ENCODE results near the gene KRTAP4-9. TPM values are rescaled to one million over a fixed set of nuclear protein-coding genes. Genes with fewer than 3 reads are reported as not detected.
"Not testable (repeated sequence)": the region's sequence is repeated elsewhere in the genome, so short reads cannot be mapped to it uniquely, and the experiment has no call there.

The KRTAP4-9 gene
- total RNA-seq, 1 donor from 2014 or later: not detected

DNA sequence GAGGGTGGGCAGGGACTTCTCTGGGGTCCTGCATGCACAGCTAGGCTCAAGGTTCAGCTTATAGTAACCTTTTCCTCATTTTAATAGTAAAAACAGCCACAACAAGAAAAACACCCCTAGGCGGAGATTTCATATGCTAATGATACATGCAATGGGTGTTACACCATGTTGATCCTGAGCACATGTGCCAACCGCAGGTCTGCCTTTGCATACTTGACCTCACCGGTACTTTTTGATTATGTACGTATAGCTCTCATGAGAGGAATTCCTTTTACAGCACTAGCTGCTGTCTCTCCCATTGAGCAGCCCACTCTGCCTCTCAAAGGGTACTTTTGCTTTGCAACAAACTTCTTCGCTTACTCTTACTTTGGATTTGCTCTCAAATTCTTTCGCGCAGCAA, 9.1 kb upstream of the KRTAP4-9 start:
- DNase-seq (ENCODE audit: extremely low read depth, low read depth, low spot score): no peak

- no peak for DNase-seq (ENCODE audit: extremely low read depth, low read depth, low spot score)
Measured at GRCh38 chr17:41098042-41098441, 7.1 kb upstream of the KRTAP4-9 start, which contains the start of gene KRTAP4-8. TSS of gene KRTAP4-8 (minus strand) at chr17:41098142. CDS start at chr17:41098084, 58 bp downstream.

- DNase-seq (ENCODE audit: extremely low read depth, low read depth, low spot score): no peak
Measured at GRCh38 chr17:41098481-41098880, 6.7 kb upstream of the KRTAP4-9 start.

DNA sequence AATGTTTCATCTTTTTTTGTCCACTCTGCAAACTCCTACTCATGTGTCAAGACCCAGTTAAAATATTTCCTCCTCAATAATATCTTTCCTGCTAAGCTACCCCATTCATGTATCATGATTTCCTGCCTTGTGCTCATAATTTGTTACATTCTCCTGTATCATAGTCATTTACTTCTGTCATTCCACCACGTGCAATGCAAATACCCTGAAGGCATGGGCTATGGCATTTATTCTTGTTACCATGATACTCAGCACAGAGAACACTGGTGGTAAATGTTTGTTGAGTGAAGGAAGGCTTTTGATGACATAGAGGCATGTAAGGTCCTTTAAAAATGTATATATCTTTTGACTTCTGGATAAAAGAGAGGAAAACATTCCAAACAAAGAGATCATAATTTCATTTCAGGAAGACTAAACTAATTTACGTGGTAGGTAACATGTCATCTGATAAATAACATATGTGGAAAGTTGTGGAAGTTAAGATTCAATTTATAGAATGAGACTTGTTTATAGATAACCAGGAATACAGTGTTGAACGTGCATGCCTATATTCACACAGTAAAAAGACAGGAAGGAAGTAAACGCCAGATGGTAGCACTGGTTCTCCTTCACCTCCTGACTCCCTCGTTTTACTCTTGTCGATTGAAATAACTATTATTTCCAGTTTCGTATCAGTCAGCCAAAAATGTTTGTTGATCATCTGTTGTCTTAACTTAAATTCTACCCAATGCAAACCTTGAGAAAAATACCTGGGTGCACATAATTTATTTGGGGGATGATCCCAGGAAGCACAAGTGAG, 5.3 kb upstream of the KRTAP4-9 start:
- DNase-seq (ENCODE audit: extremely low read depth, low read depth, low spot score): peak; percentile 22

DNA sequence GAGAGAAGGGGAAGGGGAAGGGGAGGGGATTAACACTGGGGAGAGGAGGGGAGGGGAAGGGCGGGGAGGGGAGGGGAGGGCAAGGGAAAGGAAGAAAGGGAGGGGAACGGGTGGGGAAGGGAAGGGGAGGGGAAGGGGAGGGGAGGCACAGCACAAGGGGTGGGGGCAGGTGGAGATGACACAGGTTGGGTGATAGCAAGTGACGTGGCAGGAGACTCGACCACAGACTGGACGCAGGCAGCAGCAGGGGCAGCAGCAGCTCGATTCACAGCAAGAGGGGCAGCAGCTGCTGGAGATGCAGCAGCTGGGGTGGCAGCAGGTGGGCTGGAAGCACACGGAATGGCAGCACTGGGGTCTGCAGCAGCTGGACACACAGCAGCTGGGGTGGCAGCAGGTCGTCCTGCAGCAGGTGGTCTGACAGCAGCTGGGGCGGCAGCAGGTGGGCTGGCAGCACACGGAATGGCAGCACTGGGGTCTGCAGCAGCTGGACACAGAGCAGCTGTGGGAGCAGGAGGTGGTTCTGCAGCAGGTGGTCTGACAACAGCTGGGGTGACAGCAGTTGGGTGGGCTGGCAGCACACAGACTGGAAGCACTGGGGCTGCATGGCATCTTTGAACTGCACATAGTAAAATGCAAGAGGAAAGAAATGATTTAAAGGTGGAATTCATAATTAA, 3.5 kb upstream of the KRTAP4-9 start, which contains the start of gene KRTAP4-16:
KRTAP4-16 (minus strand) TSS at position 624 of the 674 bp plus-strand sequence; CDS start at position 624, 0 bp downstream.
- DNase-seq (ENCODE audit: extremely low read depth, low read depth, low spot score): no peak

- no peak for DNase-seq (ENCODE audit: extremely low read depth, low read depth, low spot score)
Measured at GRCh38 chr17:41103896-41104295, 1.3 kb upstream of the KRTAP4-9 start.

DNA sequence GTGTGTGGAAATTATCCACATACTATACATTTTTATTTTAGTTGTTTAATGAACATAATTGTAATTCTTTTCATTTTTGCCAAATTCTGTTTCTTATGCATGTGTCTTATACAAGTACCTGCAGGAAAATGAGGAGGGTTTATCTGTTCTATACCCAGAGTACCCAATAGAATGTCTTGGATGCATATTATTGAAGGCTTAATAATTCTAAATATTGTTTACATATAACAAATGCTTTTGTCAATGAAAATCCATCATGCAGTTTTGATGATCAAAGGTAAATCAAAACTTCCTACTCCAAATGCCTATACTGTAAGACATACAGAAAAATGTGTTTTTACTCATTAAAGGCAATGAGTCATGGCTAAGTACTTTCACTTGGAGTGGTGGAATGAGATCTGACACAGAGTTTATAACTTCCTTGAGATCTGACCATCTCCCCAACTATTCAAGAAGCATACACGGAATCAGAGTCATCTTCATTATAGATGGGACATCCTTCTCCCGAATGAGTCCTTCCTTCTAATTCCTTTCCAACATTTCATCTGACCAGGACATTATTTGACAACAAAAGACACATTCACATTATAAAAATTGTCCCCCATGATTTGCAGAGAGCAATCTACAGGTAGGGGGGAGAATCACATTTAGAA, 677 bp upstream of the KRTAP4-9 start:
- not testable (repeated sequence) for DNase-seq (ENCODE audit: extremely low read depth, low read depth, low spot score)

GRCh38 chr17:41107941-41108450, 2.8 kb downstream of the KRTAP4-9 start:
- no peak for DNase-seq (ENCODE audit: extremely low read depth, low read depth, low spot score)

- DNase-seq (ENCODE audit: extremely low read depth, low read depth, low spot score): not testable (repeated sequence)
Measured at GRCh38 chr17:41108728-41109386, 3.7 kb downstream of the KRTAP4-9 start.

DNA sequence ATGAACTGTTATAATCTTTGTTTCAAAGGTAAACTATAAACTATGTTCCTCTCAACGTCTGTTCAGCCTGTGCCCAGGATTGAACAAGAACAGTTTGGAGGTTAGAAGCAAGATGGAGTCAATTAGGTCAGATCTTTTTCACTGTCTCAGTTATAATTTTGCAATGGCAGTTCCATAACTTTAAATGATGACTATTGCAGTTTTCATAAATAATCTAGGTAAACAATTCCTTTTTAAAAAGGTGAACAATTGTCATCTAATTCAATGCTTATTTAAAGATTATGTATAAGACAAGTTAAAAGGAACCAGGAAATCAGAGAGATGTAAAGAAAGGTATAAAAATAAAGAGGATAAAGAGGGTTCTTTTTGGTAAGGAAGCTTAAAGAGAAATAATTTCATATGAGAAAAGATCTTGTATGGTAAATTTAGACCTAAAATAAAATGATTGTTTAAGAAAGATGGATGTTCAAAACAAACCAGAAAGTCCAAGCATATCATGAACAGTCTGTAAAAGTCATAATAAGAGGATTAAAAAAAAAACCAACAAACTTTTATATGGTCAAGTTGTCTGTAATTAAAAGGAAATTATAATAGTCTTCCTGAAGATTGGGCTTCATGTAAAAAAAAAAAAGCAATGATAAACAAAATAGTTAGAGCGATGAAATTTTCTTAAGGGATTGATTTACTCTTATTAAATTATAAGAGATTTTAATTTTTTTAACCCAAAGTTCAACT, 6.1 kb downstream of the KRTAP4-9 start:
- no peak for DNase-seq (ENCODE audit: extremely low read depth, low read depth, low spot score)

DNA sequence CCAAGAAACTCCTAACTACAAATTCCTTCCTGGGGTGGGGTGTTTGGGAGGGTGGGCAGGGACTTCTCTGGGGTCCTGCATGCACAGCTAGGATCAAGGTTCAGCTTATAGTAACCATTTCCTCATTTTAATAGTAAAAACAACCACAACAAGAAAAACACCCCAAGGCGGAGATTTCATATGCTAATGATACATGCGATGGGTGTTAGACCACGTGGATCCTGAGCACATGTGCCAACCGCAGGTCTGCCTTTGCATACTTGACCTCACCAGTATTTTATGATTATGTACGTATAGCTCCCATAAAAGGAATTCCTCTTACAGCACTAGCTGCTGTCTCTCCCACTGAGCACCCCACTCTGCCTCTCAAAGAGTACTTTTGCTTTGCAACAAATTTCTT, 11.1 kb downstream of the KRTAP4-9 start:
- no peak for DNase-seq (ENCODE audit: extremely low read depth, low read depth, low spot score)

DNA sequence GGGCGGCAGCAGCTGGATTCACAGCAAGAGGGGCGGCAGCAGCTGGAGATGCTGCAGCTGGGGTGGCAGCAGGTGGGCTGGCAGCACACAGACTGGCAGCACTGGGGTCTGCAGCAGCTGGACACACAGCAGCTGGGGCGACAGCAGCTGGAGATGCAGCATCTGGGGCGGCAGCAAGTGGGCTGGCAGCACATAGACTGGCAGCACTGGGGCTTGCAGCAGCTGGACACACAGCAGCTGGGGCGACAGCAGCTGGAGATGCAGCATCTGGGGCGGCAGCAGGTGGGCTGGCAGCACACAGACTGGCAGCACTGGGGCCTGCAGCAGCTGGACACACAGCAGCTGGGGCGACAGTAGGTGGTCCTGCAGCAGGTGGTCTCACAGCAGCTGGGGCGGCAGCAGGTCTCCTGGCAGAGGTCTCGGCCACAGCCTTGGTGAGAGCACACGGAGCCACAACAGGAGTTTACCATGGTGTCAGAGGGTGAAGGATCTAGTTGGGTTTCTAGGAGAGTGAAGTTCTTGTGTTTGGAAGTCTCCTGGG, 12.7 kb downstream of the KRTAP4-9 start, which contains the start of gene KRTAP4-11:
KRTAP4-11 (minus strand) TSS at position 528 of the 541 bp plus-strand sequence; CDS start at position 470, 58 bp downstream.
- DNase-seq (ENCODE audit: extremely low read depth, low read depth, low spot score): not testable (repeated sequence)

- DNase-seq (ENCODE audit: extremely low read depth, low read depth, low spot score): no peak
Measured at GRCh38 chr17:41118721-41119120, 13.5 kb downstream of the KRTAP4-9 start.

DNA sequence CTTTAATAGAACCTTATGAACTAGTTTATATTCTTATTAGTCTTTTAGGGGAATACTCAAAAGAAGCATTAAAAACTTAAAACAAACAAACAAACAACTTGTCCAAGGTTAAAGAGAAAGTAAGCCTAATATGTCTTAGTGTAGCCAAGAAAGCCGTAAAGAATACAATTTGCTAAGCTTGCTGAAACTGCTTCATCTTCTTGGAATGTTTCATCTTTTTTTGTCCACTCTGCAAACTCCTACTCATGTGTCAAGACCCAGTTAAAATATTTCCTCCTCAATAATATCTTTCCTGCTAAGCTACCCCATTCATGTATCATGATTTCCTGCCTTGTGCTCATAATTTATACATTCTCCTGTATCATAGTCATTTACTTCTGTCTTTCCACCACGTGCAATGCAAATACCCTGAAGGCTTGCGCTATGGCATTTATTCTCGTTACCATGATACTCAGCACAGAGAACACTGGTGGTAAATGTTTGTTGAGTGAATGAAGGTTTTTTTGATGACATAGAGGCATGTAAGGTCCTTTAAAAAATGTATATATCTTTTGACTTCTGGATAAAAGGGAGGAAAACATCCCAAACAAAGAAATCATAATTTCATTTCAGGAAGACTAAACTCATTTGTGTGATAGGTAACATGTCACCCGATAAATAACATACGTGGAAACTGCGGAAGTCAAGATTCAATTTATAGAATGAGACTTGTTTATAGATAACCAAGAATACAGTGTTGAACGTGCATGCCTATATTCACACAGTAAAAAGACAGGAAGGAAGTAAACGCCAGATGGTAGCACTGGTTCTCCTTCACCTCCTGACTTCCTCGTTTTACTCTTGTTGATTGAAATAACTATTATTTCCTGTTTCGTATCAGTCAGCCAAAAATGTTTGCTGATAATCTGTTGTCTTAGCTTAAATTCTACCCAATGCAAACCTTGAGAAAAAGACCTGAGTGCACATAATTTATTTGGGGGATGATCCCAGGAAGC, 14.8 kb downstream of the KRTAP4-9 start:
- DNase-seq (ENCODE audit: extremely low read depth, low read depth, low spot score): peak; percentile 39

GRCh38 chr17:41121742-41122141, 16.6 kb downstream of the KRTAP4-9 start:
- DNase-seq (ENCODE audit: extremely low read depth, low read depth, low spot score): no peak

GRCh38 chr17:41123292-41123990, 18.3 kb downstream of the KRTAP4-9 start:
- not testable (repeated sequence) for DNase-seq (ENCODE audit: extremely low read depth, low read depth, low spot score)

GRCh38 chr17:41123991-41124371, 18.8 kb downstream of the KRTAP4-9 start, which contains the start of gene KRTAP4-12:
TSS of gene KRTAP4-12 (minus strand) at chr17:41124182. CDS start at chr17:41124122, 60 bp downstream.
- DNase-seq (ENCODE audit: extremely low read depth, low read depth, low spot score): not testable (repeated sequence)

DNA sequence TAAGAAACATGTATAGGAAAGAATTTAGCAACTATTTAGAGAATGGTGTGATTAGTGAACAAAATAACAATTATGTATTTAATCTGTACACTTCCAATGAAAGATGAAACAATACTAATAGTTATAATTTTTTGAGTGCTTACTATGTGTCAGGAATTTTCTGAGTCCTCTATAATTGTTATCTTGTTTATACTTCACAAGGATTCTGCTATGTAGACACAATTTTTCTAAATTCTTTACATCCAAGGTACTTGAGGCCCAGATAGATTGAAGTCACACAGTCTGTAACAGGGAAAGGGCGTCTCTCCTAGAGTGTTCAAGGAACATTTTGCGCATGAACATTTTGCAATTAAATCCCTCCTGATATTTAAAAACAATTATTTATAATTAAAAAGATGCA, 19.9 kb downstream of the KRTAP4-9 start:
- DNase-seq (ENCODE audit: extremely low read depth, low read depth, low spot score): no peak

All from glomerular endothelial cell (primary cell).